Measurements from ENCODE around the gene C5orf15. TPM values are rescaled to one million over a fixed set of nuclear protein-coding genes. Genes with fewer than 3 reads are reported as not detected.

Gene C5orf15
- total RNA-seq, 4 donors from 2014 or later = 53.7 to 76.3 (median 71.4) TPM

DNA sequence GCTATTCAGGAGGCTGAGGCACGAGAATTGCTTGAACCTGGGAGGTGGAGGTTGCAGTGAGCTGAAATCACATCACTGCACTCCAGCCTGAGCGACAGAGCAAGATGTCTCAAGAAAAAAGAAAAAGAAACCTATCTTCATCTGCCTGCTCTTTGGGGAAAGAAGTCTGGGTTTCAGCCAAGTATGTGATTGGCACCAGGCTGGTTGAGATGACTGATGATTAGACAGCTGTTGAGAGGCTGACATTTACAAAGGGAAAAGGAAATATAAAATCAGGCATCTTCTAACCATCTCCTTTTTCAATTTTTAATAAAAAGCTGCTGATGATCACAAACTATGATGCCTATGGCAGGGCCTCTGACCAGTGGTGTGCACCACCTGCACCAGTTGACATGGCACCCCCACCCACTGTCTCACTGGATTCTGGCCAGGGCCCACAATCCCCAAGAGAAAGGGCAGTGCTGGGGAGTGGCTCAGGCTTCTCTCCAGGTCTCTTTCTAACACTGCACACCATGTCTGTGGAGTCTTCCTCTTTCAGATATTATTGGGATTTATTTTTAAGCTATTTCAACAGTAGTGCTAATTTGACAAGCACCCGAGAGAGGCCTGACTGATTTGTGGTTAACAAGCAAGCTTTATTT, 17.2 kb upstream of the C5orf15 start:
- intact Hi-C loops (cut with DNase I) = no loop called here
- Histone ChIP-seq H3K27me3 (no peaks in the 10 kb centered on the region), H3K27ac (no peak overlapping the region), H3K4me1 (peaks cover 0 to 4% of the 10 kb centered on the region in 2 donors), H3K9me3 (no peaks in the 10 kb centered on the region), H3K36me3 (peaks cover 16 to 28% of the 10 kb centered on the region in 2 donors), H3K4me3 (replicated peaks in 1 of 3) (no peak overlapping the region)
- 89 to 92% methylated on average over 3 of the region's 3 CpGs for WGBS, 2 donors
- TF ChIP-seq, protein P1, sequence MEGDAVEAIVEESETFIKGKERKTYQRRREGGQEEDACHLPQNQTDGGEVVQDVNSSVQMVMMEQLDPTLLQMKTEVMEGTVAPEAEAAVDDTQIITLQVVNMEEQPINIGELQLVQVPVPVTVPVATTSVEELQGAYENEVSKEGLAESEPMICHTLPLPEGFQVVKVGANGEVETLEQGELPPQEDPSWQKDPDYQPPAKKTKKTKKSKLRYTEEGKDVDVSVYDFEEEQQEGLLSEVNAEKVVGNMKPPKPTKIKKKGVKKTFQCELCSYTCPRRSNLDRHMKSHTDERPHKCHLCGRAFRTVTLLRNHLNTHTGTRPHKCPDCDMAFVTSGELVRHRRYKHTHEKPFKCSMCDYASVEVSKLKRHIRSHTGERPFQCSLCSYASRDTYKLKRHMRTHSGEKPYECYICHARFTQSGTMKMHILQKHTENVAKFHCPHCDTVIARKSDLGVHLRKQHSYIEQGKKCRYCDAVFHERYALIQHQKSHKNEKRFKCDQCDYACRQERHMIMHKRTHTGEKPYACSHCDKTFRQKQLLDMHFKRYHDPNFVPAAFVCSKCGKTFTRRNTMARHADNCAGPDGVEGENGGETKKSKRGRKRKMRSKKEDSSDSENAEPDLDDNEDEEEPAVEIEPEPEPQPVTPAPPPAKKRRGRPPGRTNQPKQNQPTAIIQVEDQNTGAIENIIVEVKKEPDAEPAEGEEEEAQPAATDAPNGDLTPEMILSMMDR (IDR thresholded peaks at IDR 0.05) = no peak
- no peak for TF ChIP-seq POLR2A (IDR thresholded peaks at IDR 0.05)
- no peak for DNase-seq

DNA sequence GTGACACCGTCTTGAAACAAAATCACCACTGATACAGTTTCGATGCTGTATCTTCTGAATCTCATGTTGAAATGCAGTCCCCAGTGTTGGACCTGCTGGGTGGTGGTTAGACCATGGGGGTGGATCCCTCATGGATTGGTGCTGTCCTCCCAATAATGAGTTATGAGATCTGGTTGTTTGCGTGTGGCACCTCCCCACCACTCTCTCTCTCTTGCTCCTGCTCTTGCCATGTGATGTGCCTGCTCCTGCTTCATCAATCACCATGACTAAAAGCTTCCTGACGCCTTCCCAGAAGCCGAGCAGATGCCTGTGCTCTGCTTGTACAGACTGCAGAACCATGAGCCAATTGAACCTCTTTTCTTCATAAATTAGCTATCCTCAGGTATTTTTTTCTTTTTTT, 15.2 kb upstream of the C5orf15 start:
- TF ChIP-seq POLR2A (IDR thresholded peaks at IDR 0.05) = no peak
- TF ChIP-seq, protein P1 (IDR thresholded peaks at IDR 0.05) = no peak

DNA sequence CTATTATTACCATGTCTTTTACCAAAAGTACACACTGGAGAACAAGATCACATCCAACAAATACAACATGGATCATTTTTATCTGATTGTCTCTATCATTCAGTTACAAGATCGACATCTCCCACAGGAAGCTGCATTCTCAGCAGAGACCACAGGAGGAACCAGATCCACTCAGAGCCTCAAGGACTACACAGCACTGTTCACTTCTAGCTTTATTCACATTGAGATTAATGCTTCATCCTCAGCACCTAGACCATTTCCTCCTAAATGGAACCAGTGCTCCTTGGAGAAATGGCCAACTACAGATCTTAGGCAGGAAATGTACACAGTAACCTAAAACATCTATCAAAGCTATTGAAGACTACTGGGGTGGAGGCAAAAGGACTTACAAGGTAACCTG, 13.3 kb upstream of the C5orf15 start:
- H3K4me1 ChIP-seq = peaks cover 8 to 13% of the 10 kb centered on the region in 2 donors
- peaks cover 0 to 17% of the 10 kb centered on the region in 2 donors for H3K36me3 ChIP-seq
- no peaks in the 10 kb centered on the region for H3K27me3 ChIP-seq
- H3K9me3 ChIP-seq = no peaks in the 10 kb centered on the region
- DNase-seq = no peak
- H3K27ac ChIP-seq = no peak overlapping the region
- intact Hi-C loops (cut with DNase I) = no loop called here
- 58 to 75% methylated on average over 1 of the region's 1 CpG for WGBS, 2 donors
- TF ChIP-seq POLR2A (IDR thresholded peaks at IDR 0.05) = no peak
- TF ChIP-seq, protein P1 (IDR thresholded peaks at IDR 0.05) = no peak
- H3K4me3 ChIP-seq (replicated peaks in 1 of 3) = no peak overlapping the region

More for the DNA sequence above, 15.2 kb upstream of the C5orf15 start:
- intact Hi-C loops (cut with DNase I) = no loop called here
- peaks cover 3 to 24% of the 10 kb centered on the region in 2 donors for H3K36me3 ChIP-seq
- no peaks in the 10 kb centered on the region for H3K9me3 ChIP-seq
- no peak overlapping the region for H3K4me3 ChIP-seq (replicated peaks in 1 of 3)
- H3K4me1 ChIP-seq = peaks cover 0 to 4% of the 10 kb centered on the region in 2 donors
- H3K27me3 ChIP-seq = no peaks in the 10 kb centered on the region
- no peak overlapping the region for H3K27ac ChIP-seq
- WGBS, 2 donors = 91 to 97% methylated on average over 5 of the region's 5 CpGs
- no peak for DNase-seq

DNA sequence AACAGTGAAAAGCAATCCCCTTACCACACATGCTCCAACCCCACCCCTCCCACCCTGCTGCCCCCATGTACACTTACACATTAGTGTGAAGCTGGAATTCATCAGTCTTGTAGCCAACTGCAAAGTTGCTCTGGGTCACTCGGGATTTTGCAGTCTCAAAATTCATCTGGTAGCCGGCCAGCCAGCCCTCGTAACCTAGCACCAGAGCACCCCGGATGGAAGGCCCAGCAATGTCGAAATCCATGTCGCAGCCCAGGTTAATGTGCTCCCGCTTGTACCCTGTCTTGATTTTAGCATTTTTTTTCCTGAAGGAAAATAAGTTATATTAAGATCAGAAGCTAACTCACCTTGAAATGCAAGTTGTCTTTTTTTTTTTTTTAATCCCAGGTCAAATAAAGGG, 12.2 kb upstream of the C5orf15 start:
- no peaks in the 10 kb centered on the region for H3K9me3 ChIP-seq
- no peak overlapping the region for H3K4me3 ChIP-seq (replicated peaks in 1 of 3)
- H3K27ac ChIP-seq = no peak overlapping the region
- intact Hi-C loops (cut with DNase I) = no loop called here
- peaks cover 8 to 10% of the 10 kb centered on the region in 2 donors for H3K4me1 ChIP-seq
- DNase-seq = no peak
- TF ChIP-seq POLR2A (IDR thresholded peaks at IDR 0.05) = no peak
- TF ChIP-seq, protein P1 (IDR thresholded peaks at IDR 0.05) = no peak
- H3K27me3 ChIP-seq = no peaks in the 10 kb centered on the region
- 81 to 92% methylated on average over 7 of the region's 7 CpGs for WGBS, 2 donors
- H3K36me3 ChIP-seq = peaks cover 4 to 18% of the 10 kb centered on the region in 2 donors

GRCh38 chr5:133978943-133979342, 10.5 kb upstream of the C5orf15 start:
- H3K4me3 ChIP-seq (replicated peaks in 1 of 3) = no peak overlapping the region
- no peak for DNase-seq
- no peak for TF ChIP-seq POLR2A (IDR thresholded peaks at IDR 0.05)
- TF ChIP-seq, protein P1 (IDR thresholded peaks at IDR 0.05) = no peak
- 93% methylated on average over 3 of the region's 3 CpGs for WGBS, 2 donors
- H3K27me3 ChIP-seq = no peaks in the 10 kb centered on the region
- peaks cover 8 to 9% of the 10 kb centered on the region in 2 donors for H3K4me1 ChIP-seq
- intact Hi-C loops (cut with DNase I) = no loop called here
- H3K27ac ChIP-seq = no peak overlapping the region
- peaks cover 21 to 35% of the 10 kb centered on the region in 2 donors for H3K36me3 ChIP-seq
- no peaks in the 10 kb centered on the region for H3K9me3 ChIP-seq

Data from thyroid gland (tissue), 4 donors.